Right lobe of liver (tissue), 6 donors: ENCODE measurements around the gene MSH3. TPM values are rescaled to one million over a fixed set of nuclear protein-coding genes. Genes with fewer than 3 reads are reported as not detected.

Experiments used
- ATAC-seq, 4 donors: fragments of 200-7000 bp; cut with Tn5 transposase; one replicate each; pipeline ENCODE4 v1.9.1; 2020; ENCODE audit warnings: mild to moderate bottlenecking in 4 of 4, moderate library complexity in 4 of 4
- DNase-seq, 3 donors: peaks; one replicate each; pipeline ENCODE4 v3.0.0-alpha.2; 2020
- H3K27ac ChIP-seq, 3 donors: fragments of 200-600 bp; one replicate each; pipeline ENCODE4 v1.8.0; 2022
- H3K27me3 ChIP-seq, 2 donors: fragments of 200-600 bp; one replicate each; pipeline ENCODE4 v1.8.0; 2022
- H3K36me3 ChIP-seq, 4 donors: fragments of 200-600 bp; sonication (generic) in 1 of 4; one replicate each; pipeline versions ENCODE4 v1.5.1 to v1.8.0; 2017 to 2022; ENCODE audit warnings: control low read depth in 1 of 4
- H3K4me1 ChIP-seq, 4 donors: fragments of 200-600 bp; sonication (generic) in 1 of 4; one replicate each; pipeline versions ENCODE4 v1.5.1 to v1.8.0; 2017 to 2022; ENCODE audit warnings: control low read depth in 1 of 4
- H3K4me3 ChIP-seq, 3 donors: fragments of 200-600 bp; one replicate each; pipeline ENCODE4 v1.8.0; 2022
- H3K9me3 ChIP-seq, 4 donors: fragments of 200-600 bp; sonication (generic) in 1 of 4; one replicate each; pipeline versions ENCODE4 v1.5.1 to v1.8.0; 2017 to 2022; ENCODE audit warnings: control low read depth in 1 of 4
- CTCF ChIP-seq, 4 donors: fragments of 200-600 bp in 3 of 4; fragments of 450-650 bp in 1 of 4; IDR thresholded peaks; one replicate each; pipeline versions ENCODE4 v1.5.1 to v1.8.0; 2016 to 2022; ENCODE audit warnings: antibody characterized with exemption in 4 of 4, mild to moderate bottlenecking in 2 of 4
- POLR2A ChIP-seq: fragments of 450-650 bp; IDR thresholded peaks from one replicate; pipeline ENCODE4 v1.6.1; 2017; ENCODE audit warnings: antibody characterized with exemption, mild to moderate bottlenecking
- WGBS: methylation state at CpG from one replicate; pipeline ENCODE4 v1.1.6; 2018; ENCODE audit warnings: low coverage, low lambda C conversion rate; ENCODE audit not compliant: insufficient coverage; ENCODE audit errors: missing lambda C conversion rate; 5-methylcytosine and 5-hydroxymethylcytosine counted together
- intact Hi-C, 2 donors: fragments of 100-400 bp; cut with DNase I; formaldehyde crosslinking; loops; one replicate each; pipeline versions ENCODE4 v1.11.2 to v1.14.1; 2022
- total RNA-seq, 6 experiments: library from RNA; depleted of rRNA in 2 of 6; stranded (reverse); fragments of >200 nt in 2 of 6; fragmentation: NEBNext Ultra II Directional in 3 of 6; extraction: Animal tissue kit (Norgen Biotek cat#: 25700) in 3 of 6; gene quantifications; one replicate each; pipeline versions ENCODE4 v1.1.0 to v1.2.4, GENCODE V29; 2016 to 2023
- donor health status: DM: no; HTN: yes; CAD: no.
- donor health status: DM: no; HTN: no; CAD: no.
- donor health status: DM: no; HTN: no; CAD: no.
- donor health status: DM: no; HTN: yes; CAD: no.
- donor health status: DM: no; HTN: yes; CAD: no.

The MSH3 gene
- total RNA-seq, 6 experiments from 2014 or later = 7.8 to 13.1 (median 10.8) TPM

- DNase-seq = no peak
- 91% methylated on average over 2 of the region's 2 CpGs for WGBS
- Histone ChIP-seq H3K27ac (no peak overlapping the region), H3K4me3 (no peak overlapping the region), H3K9me3 (no peaks in the 10 kb centered on the region), H3K4me1 (peaks cover 0 to 4% (median 0%) of the 10 kb centered on the region in 4 donors), H3K36me3 (peaks cover 0 to 22% (median 2%) of the 10 kb centered on the region in 4 donors), H3K27me3 (no peaks in the 10 kb centered on the region)
- no peak for TF ChIP-seq CTCF (IDR thresholded peaks at IDR 0.05)
- no peak for TF ChIP-seq POLR2A
- intact Hi-C loops = no loop called here
- ATAC-seq = no peak
Measured at GRCh38 chr5:80744149-80744548, 89.7 kb downstream of the MSH3 start.

GRCh38 chr5:80745490-80745889 is 91.0 kb downstream of the MSH3 start:
- H3K4me3 ChIP-seq = no peak overlapping the region
- H3K27ac ChIP-seq = no peak overlapping the region
- peaks cover 0 to 22% (median 2%) of the 10 kb centered on the region in 4 donors for H3K36me3 ChIP-seq
- ATAC-seq = peak in 1 of 4 donors; percentile 22
- peaks cover 0 to 4% (median 0%) of the 10 kb centered on the region in 4 donors for H3K4me1 ChIP-seq
- no peaks in the 10 kb centered on the region for H3K27me3 ChIP-seq
- no peak for DNase-seq
- intact Hi-C loops = no loop called here
- H3K9me3 ChIP-seq = no peaks in the 10 kb centered on the region
- WGBS = no CpG with 5 or more reads among the region's 1 CpG
- TF ChIP-seq CTCF (IDR thresholded peaks at IDR 0.05) (no peak), POLR2A (no peak)

GRCh38 chr5:80747922-80748321 is 93.5 kb downstream of the MSH3 start:
- Histone ChIP-seq H3K27me3 (no peaks in the 10 kb centered on the region), H3K27ac (no peak overlapping the region), H3K4me1 (peaks cover 0 to 4% (median 0%) of the 10 kb centered on the region in 4 donors), H3K4me3 (no peak overlapping the region), H3K9me3 (no peaks in the 10 kb centered on the region), H3K36me3 (peaks cover 0 to 17% (median 2%) of the 10 kb centered on the region in 4 donors)
- ATAC-seq (no peak), DNase-seq (no peak)
- TF ChIP-seq POLR2A = no peak
- no peak for TF ChIP-seq CTCF (IDR thresholded peaks at IDR 0.05)
- intact Hi-C loops = no loop called here
- 95% methylated on average over 2 of the region's 3 CpGs for WGBS

GRCh38 chr5:80752427-80752826 is 98.0 kb downstream of the MSH3 start:
- DNase-seq = no peak
- H3K9me3 ChIP-seq = no peaks in the 10 kb centered on the region
- no peak overlapping the region for H3K4me3 ChIP-seq
- ATAC-seq = no peak
- no peak overlapping the region for H3K27ac ChIP-seq
- no peaks in the 10 kb centered on the region for H3K36me3 ChIP-seq
- no peak for TF ChIP-seq CTCF (IDR thresholded peaks at IDR 0.05)
- no peak for TF ChIP-seq POLR2A
- intact Hi-C loops = no loop called here
- H3K27me3 ChIP-seq = no peaks in the 10 kb centered on the region
- H3K4me1 ChIP-seq = no peaks in the 10 kb centered on the region

- no peaks in the 10 kb centered on the region for H3K27me3 ChIP-seq
- ATAC-seq (no peak), DNase-seq (no peak)
- TF ChIP-seq POLR2A (no peak), CTCF (IDR thresholded peaks at IDR 0.05) (no peak)
- WGBS = 93% methylated on average over 4 of the region's 4 CpGs
- no peak overlapping the region for H3K27ac ChIP-seq
- no peaks in the 10 kb centered on the region for H3K4me1 ChIP-seq
- intact Hi-C loops = no loop called here
- H3K4me3 ChIP-seq = no peak overlapping the region
- no peaks in the 10 kb centered on the region for H3K9me3 ChIP-seq
- H3K36me3 ChIP-seq = peaks cover 0 to 3% (median 0%) of the 10 kb centered on the region in 4 donors
Measured at GRCh38 chr5:80753712-80754111, 99.3 kb downstream of the MSH3 start.
